ENCODE results near the gene MAMDC2. TPM values are rescaled to one million over a fixed set of nuclear protein-coding genes. Genes with fewer than 3 reads are reported as not detected.

The MAMDC2 gene
- total RNA-seq, 1 donor from 2014 or later: 3.7 TPM

DNA sequence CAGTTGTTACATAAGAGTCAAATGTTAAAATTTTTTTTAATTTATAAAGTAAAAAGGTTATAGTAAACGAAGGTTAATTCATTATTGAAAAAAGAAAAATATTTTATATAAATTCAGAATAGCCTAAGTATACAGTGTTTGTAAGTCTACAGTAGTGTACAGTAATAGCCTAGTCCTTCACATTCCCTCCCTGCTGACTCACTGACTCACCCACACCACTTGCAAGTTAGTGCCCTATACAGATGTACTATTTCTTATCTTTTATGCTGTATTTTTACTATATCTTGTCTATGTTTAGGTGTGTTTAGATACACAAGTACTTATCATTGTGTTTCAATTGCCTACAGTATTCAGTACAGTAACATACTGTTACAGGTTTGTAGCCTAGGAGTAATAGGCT, 57.6 kb downstream of the MAMDC2 start:
- DNase-seq (ENCODE audit: low spot score): no peak

DNA sequence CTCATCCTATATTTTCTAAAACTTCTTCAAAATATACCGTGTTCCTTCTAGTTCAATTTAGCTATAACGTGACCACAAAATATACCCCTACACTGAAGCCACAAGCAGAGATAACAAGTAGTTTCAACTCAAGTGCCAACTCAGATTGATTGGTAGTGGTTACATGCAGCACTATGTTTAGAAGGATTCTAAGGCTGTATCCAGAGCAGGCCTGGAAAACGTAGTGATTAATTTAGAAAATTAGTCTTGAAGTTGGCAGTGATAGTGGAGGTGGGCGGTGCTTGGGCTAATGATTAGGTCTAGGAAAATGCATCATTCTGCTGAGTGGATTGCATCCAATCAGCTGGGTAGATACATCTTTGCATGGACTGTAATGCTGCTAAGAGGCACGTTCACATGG, 61.5 kb downstream of the MAMDC2 start:
- DNase-seq (ENCODE audit: low spot score): no peak

DNA sequence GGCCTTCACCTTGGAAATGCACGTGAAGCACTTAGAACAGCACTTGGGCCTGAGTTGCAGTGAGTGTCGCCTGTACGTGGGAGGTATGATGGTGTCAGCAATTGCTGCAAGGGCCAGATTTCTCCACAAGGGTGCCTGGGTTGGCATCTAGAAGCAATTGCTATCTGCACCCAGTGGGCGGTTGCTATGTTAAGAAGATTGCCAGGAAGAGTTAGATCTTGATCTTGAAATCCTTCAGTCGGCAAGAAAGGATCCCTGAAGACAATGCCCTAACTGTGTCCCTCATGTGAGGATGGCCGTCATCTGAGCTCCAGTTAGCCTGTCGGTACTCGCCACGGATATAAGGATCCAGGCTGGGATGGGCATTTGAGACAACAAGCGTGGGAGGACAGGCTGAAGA, 62.9 kb downstream of the MAMDC2 start:
- no peak for DNase-seq (ENCODE audit: low spot score)

DNA sequence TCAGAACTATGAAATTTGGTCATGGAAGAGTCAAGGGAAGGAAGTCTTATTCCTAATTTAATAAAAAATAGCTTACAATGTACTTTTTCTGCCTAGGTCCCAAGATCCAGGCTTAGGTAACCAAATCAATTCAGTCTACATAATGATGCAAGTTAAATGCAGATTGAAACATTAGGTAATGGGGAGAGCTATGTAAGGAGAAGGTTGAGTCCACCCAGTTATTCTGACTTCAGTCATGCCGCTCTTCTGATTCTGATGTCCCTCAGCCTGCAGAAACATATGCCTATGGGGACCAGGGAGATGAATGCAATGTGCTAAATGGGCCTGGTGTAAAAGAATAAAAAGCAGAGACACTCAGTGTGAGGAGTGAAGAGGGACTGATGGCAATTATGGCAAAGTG, 63.9 kb downstream of the MAMDC2 start:
- DNase-seq (ENCODE audit: low spot score): no peak

DNA sequence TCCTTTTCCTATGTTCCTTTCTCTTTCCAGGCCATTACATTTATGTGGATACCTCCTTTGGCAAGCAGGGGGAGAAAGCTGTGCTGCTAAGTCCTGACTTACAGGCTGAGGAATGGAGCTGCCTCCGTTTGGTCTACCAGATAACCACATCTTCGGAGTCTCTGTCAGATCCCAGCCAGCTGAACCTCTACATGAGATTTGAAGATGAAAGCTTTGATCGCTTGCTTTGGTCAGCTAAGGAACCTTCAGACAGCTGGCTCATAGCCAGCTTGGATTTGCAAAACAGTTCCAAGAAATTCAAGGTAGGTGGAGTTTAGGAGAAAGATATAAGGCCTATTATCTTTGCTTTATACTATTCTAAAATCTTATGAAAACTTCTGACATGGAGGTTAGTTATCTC, 64.5 kb downstream of the MAMDC2 start:
- DNase-seq (ENCODE audit: low spot score): no peak

DNA sequence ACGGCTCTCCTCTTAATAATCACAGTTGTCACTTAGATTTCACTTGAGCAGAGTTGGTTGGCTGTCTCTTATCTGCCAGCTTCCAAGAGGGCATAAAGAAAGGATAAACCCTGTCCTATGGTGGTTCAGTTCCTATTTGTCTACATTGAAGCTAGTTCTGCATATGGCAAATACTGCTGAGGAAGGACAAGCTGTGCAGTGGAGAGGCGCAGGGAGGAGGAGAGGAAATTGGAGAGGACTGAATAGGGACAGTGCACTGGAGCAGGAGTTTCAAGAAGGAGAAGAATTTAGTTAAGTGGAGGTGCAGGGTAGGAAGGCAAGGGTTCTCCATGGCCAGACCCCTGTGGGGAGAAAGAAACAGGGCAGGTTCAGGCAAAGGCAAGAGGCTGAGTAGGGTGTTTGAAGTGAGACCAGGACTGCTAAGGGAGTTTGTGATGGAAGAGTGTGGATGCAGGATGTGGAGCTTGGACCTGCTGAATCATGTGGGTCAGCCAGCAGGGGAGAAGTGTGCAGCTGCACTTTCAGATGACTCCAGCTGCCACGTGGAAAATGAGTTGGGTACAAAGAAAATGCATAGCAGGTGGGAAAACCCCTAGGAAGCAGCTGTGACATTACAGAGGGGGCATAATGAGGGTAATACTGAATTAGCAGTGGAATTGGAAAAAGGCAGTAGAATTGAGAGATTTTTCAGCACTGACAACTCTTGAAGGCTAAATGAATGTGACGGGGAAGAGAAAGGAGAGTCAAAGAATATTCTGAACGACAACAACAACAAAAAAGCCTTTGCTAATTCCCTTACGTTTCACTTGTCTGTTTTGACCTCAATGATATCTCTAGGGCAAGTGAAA, 66.8 kb downstream of the MAMDC2 start:
- no peak for DNase-seq (ENCODE audit: low spot score)

DNA sequence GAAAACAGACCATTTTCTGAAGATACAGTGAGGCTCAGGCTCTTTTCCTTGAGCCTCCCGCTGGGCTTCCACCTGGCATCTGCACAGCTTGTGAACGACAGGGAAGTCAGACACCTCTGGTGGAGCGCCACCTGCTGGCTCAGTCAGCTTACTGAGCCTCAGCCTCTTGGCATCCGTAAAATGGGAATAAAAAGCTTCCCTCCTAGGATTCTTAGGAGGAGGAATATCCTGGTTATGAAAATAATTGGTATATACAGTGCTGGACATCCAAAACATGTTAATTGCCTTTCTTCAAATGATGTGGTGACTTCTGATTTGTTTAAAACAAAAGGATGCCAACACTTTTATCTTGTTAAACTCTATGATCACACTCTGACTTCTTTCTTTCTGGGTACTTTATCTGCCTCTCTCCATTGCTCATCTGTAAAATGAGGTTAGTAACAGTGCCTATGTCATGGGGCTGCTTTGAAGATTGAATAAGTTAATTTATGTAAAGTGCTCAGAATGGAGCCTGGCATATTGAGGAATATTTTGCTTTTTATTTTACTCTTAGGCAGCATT, 67.5 kb downstream of the MAMDC2 start:
- DNase-seq (ENCODE audit: low spot score): no peak

DNA sequence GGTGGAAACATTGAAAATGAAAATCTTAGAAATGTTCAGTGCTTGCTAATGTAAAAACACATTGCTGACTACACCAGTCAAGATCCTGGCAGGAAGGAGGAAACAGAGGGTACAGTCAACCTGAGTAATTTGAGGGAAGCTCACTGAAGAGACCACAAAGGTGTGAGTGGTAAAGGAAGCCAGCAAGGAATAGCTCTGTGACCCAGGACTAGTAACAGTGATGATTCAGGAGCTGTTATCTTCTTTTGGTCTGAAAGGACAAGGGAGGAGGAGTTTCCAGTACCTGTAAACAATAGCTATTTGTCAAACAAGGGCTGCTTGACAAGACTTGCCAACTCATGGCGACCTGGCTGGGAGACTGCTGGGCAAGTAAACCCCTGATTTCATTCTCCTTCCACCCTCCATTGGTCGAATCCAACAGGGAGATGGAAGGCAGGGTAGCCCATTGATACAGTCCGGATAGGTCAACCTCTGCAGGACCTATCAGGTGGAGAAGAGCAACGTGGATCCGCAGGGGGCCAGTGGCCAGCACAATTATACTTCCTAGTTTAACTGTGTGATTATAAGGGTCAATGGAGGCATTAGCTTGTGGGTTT, 68.1 kb downstream of the MAMDC2 start:
- DNase-seq (ENCODE audit: low spot score): no peak

DNA sequence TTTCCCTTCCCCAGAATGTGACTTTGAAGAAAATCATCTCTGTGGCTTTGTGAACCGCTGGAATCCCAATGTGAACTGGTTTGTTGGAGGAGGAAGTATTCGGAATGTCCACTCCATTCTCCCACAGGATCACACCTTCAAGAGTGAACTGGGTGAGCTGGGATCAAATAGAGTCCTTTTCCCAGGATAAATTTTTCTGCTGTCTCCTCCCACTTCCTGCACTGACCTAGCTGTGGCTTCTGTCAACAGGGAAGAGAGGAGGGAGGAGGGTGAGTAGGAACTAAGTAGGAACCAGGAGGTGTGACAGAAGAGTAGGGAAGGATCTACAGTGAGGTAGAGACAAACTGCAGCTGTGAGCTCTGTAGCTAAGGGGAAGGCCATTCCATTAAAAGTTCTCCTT, 69.3 kb downstream of the MAMDC2 start:
- no peak for DNase-seq (ENCODE audit: low spot score)

DNA sequence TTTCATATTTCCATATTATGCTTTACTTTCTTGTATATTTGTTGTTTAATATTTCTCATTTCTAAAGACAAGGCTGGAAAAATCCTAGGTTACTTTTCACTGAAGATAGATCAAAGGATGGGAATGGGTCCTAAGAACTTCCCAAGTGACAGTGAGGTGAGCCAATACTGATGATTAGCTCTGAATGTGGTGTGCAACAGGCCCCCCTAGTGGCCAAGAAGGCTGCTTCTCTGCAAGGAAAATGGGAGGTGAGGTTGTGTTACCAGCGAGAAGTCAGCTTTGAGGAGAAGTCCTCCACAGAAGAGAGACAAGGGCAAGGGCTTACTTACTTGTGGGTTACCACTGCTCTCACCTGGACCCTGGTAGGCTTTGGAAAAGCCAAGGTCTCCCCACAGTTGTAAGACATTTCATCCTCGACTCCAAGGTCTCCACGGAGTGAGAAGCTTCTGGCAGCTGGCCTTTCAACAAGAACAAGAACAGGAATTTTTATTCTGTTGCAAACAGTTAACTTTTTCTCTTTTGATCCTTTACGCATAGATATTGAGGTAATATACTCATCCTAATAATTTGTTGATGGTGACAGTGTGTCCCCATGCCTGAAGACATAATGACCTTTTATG, 69.9 kb downstream of the MAMDC2 start:
- no peak for DNase-seq (ENCODE audit: low spot score)

DNA sequence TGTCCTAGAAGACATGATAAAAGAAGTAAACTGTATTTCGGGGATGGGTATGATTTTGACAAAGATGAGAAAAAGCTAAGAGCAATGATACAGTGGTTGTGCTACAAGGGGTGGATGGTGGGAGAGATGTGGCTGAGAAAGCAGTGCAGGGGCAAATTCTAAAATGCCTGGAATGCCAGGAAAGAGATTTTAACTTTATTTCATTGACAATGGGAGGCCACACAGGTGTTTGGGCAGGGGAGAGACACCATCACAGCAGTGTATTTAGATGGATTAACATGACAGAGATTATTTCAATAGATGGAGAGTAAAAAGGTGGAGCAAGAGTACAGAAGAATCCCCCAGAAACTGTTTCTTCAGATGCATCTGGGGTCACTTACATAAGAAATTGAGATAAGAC, 71.2 kb downstream of the MAMDC2 start:
- DNase-seq (ENCODE audit: low spot score): no peak

DNA sequence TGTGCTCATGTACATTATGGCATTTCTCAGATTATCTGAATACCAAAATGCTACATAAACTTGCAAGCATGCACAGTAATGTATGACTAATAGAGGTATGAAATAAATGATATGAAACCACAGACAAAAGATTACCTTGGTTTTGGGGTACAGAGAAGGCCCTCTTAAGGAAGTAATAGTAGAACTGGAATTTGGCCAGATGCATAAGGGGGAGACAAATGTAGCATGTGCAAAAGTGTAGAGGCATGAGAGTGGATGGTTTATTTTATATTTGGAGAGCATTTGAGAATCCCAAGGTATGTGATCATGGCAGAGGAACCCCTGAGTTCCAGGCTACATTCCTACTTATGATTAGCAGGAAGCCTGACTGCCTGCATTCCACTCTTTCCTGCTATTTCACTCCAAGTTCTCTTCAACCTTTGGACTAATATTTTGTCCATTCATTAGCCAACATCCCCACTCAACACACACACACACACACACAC, 74.2 kb downstream of the MAMDC2 start:
- no peak for DNase-seq (ENCODE audit: low spot score)

DNA sequence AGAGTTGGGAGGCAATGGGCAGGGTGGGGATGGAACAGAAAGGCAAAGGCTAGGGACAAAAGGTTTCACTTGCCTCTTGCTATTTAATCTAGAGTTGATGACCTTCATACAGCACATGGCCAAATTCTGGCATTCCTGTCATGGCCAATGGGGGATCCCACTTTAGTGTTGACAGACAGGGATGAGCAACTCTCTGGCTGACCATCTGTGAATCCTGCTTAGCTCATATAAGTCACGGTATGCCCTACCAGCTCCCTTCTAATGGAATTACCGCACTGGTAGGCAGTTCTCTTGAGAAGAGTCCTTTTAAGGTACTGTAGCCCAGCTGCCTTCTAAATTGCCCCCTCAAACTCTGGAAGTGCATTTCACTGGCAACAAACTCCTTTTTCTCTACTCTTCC, 76.1 kb downstream of the MAMDC2 start:
- no peak for DNase-seq (ENCODE audit: low spot score)

DNA sequence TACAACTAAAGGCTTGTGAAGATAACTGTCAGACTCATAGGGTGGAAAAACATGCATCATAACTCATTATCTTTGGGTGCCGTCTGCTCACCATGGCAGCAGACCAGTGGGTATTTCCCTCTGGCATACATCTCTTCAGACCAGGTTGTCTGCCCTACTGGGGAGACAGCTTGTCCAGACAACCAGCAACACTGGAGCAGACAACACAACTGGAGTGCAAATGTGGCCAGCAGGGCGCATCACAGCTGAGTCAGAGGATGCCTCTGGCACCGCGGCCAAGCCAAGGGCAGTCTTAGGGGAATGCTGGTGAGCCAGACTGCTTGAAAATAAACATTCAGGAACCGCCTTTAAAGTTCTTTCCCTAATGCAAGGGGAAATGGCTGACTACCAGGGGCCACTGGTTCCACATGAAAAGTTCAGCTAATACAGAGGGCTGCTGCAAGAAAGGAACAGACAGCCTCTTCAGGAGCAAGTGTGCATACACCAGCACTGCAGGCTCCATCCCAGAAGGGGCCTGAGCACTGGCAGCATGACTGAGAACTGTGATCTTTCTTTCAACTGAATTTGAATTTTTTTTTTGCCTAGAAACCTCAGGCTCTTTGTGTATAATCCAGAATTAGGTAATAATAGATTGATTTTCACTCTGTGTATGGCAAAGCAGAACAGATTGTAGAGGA, 77.3 kb downstream of the MAMDC2 start:
- DNase-seq (ENCODE audit: low spot score): no peak

DNA sequence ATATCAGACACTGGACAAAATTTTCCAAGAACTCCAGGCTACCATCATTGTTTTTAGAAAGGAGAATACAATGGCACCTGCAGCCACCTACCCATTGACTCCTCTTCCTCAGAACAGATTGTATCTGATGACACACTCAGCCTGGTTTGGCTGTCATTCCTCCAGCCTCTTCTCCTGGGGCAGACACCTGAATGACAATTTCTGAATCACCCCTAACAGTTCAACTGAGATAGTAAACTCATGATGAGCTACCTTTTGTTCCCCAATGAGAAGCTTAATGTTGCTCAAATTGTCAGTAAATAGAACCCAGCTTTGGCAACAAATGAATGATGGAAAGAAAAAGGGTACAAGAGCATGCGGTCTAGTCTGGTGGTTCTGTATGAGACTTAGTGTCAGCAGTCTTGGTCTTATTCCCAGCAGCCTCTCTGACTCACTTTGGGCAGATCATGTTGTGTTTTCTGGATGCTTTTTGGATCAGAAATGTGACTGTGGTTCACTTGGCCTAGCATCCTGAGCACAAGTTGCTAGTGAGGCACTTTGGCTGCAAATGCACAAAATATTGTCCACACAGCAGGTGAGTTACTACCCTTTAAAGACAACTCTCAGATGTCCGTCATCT, 78.3 kb downstream of the MAMDC2 start:
- DNase-seq (ENCODE audit: low spot score): no peak

DNA sequence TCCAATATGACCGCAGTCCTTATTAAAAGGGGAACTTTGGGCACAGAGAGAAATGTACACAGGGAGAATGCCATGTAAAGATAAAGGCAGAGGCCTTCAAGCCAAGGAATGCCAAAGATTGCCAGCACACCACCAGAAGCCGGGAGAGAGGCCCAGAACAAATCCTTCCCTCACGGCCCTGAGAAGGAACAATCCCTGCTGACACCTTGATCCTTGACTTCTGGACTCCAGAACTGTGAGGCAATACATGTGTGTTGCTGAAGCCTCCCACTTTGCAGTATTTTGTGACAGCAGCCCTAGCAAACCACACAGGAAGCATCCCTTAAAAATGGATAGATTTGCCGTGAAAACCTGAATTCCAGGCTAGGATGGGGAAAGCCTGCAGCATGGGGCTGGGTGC, 80.0 kb downstream of the MAMDC2 start:
- no peak for DNase-seq (ENCODE audit: low spot score)

DNA sequence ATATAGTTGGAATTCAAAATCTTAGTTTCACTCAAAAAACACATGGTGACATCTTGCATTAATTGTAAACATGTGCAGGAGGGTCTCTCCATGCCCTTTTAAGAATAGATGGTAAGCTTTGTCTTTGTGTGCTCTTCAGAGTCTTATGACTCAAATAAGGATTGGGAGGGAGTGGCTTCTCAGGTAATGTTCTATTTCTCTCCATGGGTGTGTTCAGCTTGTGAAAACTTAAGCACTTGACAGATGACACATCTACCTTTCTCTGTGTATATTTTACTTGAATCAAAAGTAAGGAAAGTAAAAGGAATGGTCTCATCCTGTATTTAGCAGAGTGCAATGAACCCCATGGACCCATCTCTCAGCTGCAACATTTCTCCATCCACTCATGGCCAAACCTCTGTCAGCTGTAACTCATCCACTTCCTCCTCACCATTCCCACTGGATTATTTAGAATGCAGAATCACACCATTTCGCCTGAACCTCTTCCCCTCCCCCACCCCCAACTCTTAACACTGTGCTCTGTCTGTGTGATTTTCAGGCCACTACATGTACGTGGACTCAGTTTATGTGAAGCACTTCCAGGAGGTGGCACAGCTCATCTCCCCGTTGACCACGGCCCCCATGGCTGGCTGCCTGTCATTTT, 82.1 kb downstream of the MAMDC2 start:
- DNase-seq (ENCODE audit: low spot score): no peak

DNA sequence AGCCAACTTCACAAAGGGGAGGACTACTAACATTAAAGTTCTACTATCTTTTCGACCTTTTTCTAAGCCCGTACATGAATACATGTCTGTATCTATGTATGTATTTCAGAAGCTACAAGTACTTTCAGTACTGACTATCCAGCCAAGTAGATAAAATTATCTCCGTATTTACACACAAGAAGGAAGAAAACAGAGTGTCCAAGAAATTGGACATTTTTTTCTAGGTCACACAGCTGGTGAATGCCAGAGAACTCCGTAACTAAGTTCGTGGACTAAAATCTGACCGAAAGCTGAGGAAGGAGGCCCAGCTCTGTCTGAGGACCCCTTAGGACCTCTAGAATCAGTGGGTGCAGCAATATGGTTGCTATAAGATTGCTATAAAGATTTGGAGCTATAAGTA, 83.4 kb downstream of the MAMDC2 start:
- no peak for DNase-seq (ENCODE audit: low spot score)

DNA sequence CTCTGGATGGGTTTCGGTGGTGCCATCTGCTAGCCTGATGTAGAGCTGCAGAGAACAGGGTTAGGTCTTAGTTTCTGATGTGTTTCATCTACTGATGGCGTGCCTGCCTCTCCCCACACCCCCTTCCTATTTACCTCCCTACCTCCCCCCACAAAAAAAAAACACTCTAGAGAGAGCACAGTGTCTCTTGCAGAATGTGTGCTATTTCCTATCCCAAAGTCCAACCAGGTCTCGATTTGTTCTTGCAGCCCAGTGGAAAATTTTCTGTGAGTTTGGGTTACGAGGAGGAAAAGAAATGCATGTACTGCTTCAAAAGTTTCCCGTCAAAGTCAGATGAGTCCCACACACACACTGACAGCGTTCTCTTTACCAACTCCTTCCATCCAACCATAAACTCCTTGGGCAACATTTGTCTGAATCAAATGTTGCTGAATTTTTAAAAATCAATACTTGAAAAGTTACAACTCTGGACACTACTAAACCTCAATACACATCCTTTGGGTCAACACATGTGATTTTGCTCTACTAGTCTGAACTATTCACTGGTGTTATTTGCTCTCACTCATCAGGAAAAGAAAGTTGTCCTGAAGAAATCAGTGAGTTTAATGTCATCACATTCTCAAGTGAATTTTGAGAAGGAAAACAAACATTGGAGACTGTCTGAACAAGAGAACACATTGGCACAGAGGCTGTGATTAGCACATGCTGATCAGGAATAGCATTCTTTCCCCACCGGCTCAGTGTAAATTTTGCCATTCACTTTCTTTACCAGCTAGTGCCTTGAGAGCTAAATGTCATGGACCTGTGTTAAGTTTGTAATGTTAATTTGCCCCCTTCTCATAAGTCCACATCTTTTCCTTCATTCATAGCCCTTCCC, 84.1 kb downstream of the MAMDC2 start:
- DNase-seq (ENCODE audit: low spot score): no peak

DNA sequence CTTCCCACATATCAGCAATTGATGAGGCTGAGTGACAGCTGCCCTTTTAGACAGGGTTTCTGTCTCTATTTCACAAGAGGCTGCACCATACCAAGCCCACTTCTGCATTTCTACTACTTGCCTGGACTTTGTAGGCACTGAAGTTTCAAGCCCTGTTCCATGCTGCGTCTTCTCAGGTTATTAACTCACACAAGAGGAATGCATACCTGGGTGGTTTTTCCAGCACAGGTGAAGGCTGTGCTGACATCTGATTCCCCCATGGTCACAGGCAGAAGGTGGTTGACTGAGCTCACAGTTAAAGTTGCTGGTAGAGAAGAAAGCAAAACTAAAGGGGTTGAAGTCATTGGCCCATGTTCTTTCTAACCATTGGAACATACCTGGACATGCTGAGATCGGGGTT, 86.6 kb downstream of the MAMDC2 start:
- no peak for DNase-seq (ENCODE audit: low spot score)

All from mesenteric fat pad (tissue), 1 donor.